GM12878 (cell line): ENCODE results near the gene IQGAP1. TPM values are rescaled to one million over a fixed set of nuclear protein-coding genes. Genes with fewer than 3 reads are reported as not detected.
"Not testable (repeated sequence)": the region's sequence is repeated elsewhere in the genome, so short reads cannot be mapped to it uniquely, and the experiment has no call there.

Experiments
- ATAC-seq: fragments of 200-7000 bp; cut with Tn5 transposase; 3 replicates; pipeline ENCODE4 v1.9.1; 2020; ENCODE audit warnings: mild to moderate bottlenecking, moderate library complexity
- BruUV-seq: library from RNA; stranded (reverse); fragments of 400-500 nt; replicated peaks from 2 replicates; lab custom pipeline; 2021; lab: Mats Ljungman, UMichigan
- CTCF ChIA-PET: fragments of 300-600 bp; sonication (Branson Sonifier 250); formaldehyde crosslinking; extraction: SDS; loops from one replicate; lab custom pipeline; 2021; ENCODE audit warnings: inconsistent platforms; lab: Yijun Ruan, JAX
- POLR2A ChIA-PET: fragments of 350-600 bp; formaldehyde crosslinking; extraction: SDS; loops from one replicate; lab custom pipeline; 2021; ENCODE audit warnings: inconsistent platforms; lab: Charles Lee
- RAD21 ChIA-PET: fragments of 300-600 bp; sonication (Branson Sonifier 250); formaldehyde crosslinking; loops from one replicate; lab custom pipeline; 2023; ENCODE audit warnings: antibody characterized with exemption; ENCODE audit not compliant: unreplicated experiment; lab: Charles Lee
- SMC1A ChIA-PET: fragments of 300-600 bp; sonication (Branson Sonifier 250); formaldehyde crosslinking; loops from one replicate; lab custom pipeline; 2023; ENCODE audit not compliant: unreplicated experiment, uncharacterized antibody; lab: Charles Lee
- DNase-seq: peaks from one replicate; pipeline ENCODE4 v3.0.0-alpha.2; 2011; ENCODE audit warnings: low read depth, low spot score
- FAIRE-seq: peaks from 3 replicates; lab custom pipeline; 2011; peaks lifted over from hg19 to GRCh38; lab: Jason Lieb, UNC
- H2AFZ ChIP-seq: 2 replicates; pipeline ENCODE4 v1.6.0; 2011; ENCODE audit warnings: low read depth, low read length, control low read depth; ENCODE audit not compliant: control insufficient read depth
- H3K27ac ChIP-seq: 2 replicates; pipeline ENCODE4 v1.5.1; 2011; ENCODE audit warnings: control low read depth; ENCODE audit not compliant: control insufficient read depth, insufficient read depth
- H3K27me3 ChIP-seq, 2 experiments: replicated peaks in 1 of 2; 2 replicates each; pipeline versions ENCODE4 v1.6.0 to v1.6.1; 2011; ENCODE audit warnings: low read length in 1 of 2; ENCODE audit not compliant: control insufficient read depth in 2 of 2, insufficient read depth in 2 of 2
- H3K36me3 ChIP-seq, 2 experiments: 2 replicates each; pipeline ENCODE4 v1.5.1; 2011; ENCODE audit warnings: low read length in 1 of 2; ENCODE audit not compliant: control insufficient read depth in 2 of 2, insufficient read depth in 2 of 2
- H3K4me1 ChIP-seq: 2 replicates; pipeline ENCODE4 v1.6.1; 2011; ENCODE audit warnings: mild to moderate bottlenecking, low read length, moderate library complexity, mixed read lengths; ENCODE audit not compliant: control insufficient read depth, insufficient read depth
- H3K4me2 ChIP-seq: 2 replicates; pipeline ENCODE4 v1.6.0; 2011; ENCODE audit warnings: control low read depth; ENCODE audit not compliant: control insufficient read depth, insufficient read depth
- H3K4me3 ChIP-seq: fragments of 200-600 bp; sonication (generic); 2 replicates; pipeline ENCODE4 v1.5.1; 2016
- H3K79me2 ChIP-seq: 2 replicates; pipeline ENCODE4 v1.6.0; 2011; ENCODE audit warnings: low read length; ENCODE audit not compliant: control insufficient read depth, insufficient read depth
- H3K9ac ChIP-seq: 2 replicates; pipeline ENCODE4 v1.8.0; 2011; ENCODE audit warnings: low read length, control low read depth, mixed read lengths; ENCODE audit not compliant: control insufficient read depth, insufficient read depth
- H3K9me3 ChIP-seq: replicated peaks from 3 replicates; pipeline ENCODE4 v1.5.1; 2011; ENCODE audit warnings: mild to moderate bottlenecking, low read length; ENCODE audit not compliant: control insufficient read depth, insufficient read depth
- H4K20me1 ChIP-seq: 2 replicates; pipeline ENCODE4 v1.6.0; 2011; ENCODE audit not compliant: control insufficient read depth, insufficient read depth
- BCL11A ChIP-seq: IDR thresholded peaks from 2 replicates; pipeline ENCODE4 v1.6.1; 2011; ENCODE audit warnings: low read depth, low read length
- CHD1 ChIP-seq: IDR thresholded peaks from 2 replicates; pipeline ENCODE4 v1.6.1; 2012; ENCODE audit warnings: low read depth, low read length, improper control_type of control experiment
- ELK1 ChIP-seq: IDR thresholded peaks from 2 replicates; pipeline ENCODE4 v1.6.1; 2012; ENCODE audit warnings: low read depth, low read length, improper control_type of control experiment
- ETV6 ChIP-seq, 2 experiments: fragments of 450-650 bp in 1 of 2; IDR thresholded peaks in 1 of 2; conservative IDR thresholded peaks in 1 of 2; 2 replicates each; pipeline ENCODE4 v1.6.1; 2014; ENCODE audit warnings: antibody characterized with exemption in 1 of 2, borderline replicate concordance in 1 of 2, low read depth in 1 of 2, mild to moderate bottlenecking in 1 of 2, moderate library complexity in 1 of 2
- JUNB ChIP-seq: IDR thresholded peaks from 2 replicates; pipeline ENCODE4 v1.6.1; 2016; ENCODE audit warnings: antibody characterized with exemption, mild to moderate bottlenecking
- PAX8 ChIP-seq: fragments of 450-650 bp; IDR thresholded peaks from 2 replicates; pipeline ENCODE4 v1.6.1; 2017; ENCODE audit warnings: mild to moderate bottlenecking, moderate library complexity
- POLR2AphosphoS5 ChIP-seq: IDR thresholded peaks from 2 replicates; pipeline ENCODE4 v1.6.1; 2011; ENCODE audit warnings: mild to moderate bottlenecking, low read length, inconsistent platforms
- RELA ChIP-seq: fragments of 450-650 bp; IDR thresholded peaks from 2 replicates; pipeline ENCODE4 v1.8.0; 2014; ENCODE audit warnings: borderline replicate concordance; ENCODE audit not compliant: partially characterized antibody
- RFX5 ChIP-seq: IDR thresholded peaks from 2 replicates; pipeline ENCODE4 v1.6.1; 2011; ENCODE audit warnings: low read depth, low read length, improper control_type of control experiment
- SREBF2 ChIP-seq: IDR thresholded peaks from 2 replicates; pipeline ENCODE4 v1.6.1; 2012; ENCODE audit warnings: mild to moderate bottlenecking, low read length
- SUPT20H ChIP-seq: IDR thresholded peaks from 2 replicates; pipeline ENCODE4 v1.6.1; 2011; ENCODE audit warnings: low read depth, mild to moderate bottlenecking, low read length, moderate library complexity, borderline replicate concordance; ENCODE audit not compliant: control insufficient read depth
- WGBS: methylation state at CpG from one replicate; pipeline ENCODE4 v1.1.6; 2016; ENCODE audit warnings: low lambda C conversion rate; ENCODE audit not compliant: insufficient replicate concordance, insufficient coverage; ENCODE audit errors: missing lambda C conversion rate; 5-methylcytosine and 5-hydroxymethylcytosine counted together
- in situ Hi-C: fragments of 300-500 bp; cut with MboI; formaldehyde crosslinking; loops from 9 replicates; pipeline ENCODE4 v1.14.3; 2018; ENCODE audit warnings: mixed read lengths
- intact Hi-C: fragments of 100-400 bp; cut with micrococcal nuclease; formaldehyde crosslinking; loops from one replicate; pipeline ENCODE4 v1.14.2; 2022; ENCODE audit not compliant: unreplicated experiment
- polyA plus RNA-seq, 11 experiments: library from polyadenylated mRNA; depleted of rRNA in 4 of 11; unstranded in 6 of 11; stranded (reverse) in 5 of 11; fragments of >200 nt; fragmentation: Nextera tagmentation in 4 of 11; fragmentation: Illumina TruSeq in 1 of 11; extraction: Ambion mirVana in 4 of 11; extraction: Trizol in 1 of 11; gene quantifications; 1 replicate in 1 of 11; 2 replicates in 10 of 11; pipeline versions ENCODE4 v1.2.1 to v1.2.3, GENCODE V29; 2011 to 2016; ENCODE audit warnings: inconsistent platforms in 2 of 11, missing spikeins in 2 of 11, low read depth in 1 of 11
- total RNA-seq, 4 experiments: library from RNA; depleted of rRNA in 3 of 4; stranded (reverse); fragments of >200 nt in 3 of 4; fragmentation: Illumina TruSeq in 1 of 4; extraction: Trizol in 1 of 4; gene quantifications; 2 replicates each; pipeline versions ENCODE4 v1.2.1 to v1.2.3, GENCODE V29; 2013 to 2021
- TF ChIP-seq, protein P1 (sequence below): fragments of 450-650 bp; IDR thresholded peaks from 2 replicates; pipeline ENCODE4 v1.6.1; 2017; ENCODE audit warnings: mild to moderate bottlenecking, moderate library complexity

The IQGAP1 gene
- total and polyA plus RNA-seq, 10 of the 15 experiments (the other 5 are each of a cell fraction or from before 2014, with no cell fraction given): 65.2 to 250 (median 112) TPM

GRCh38 chr15:90416052-90416451, 28.0 kb downstream of the IQGAP1 start:
- H3K9me3 ChIP-seq, H3K27ac ChIP-seq, CTCF ChIA-PET, H3K4me2 ChIP-seq, H3K27me3 ChIP-seq, H3K4me3 ChIP-seq, SMC1A ChIA-PET, RAD21 ChIA-PET, H4K20me1 ChIP-seq, DNase-seq, in situ Hi-C loops, H3K9ac ChIP-seq, H3K36me3 ChIP-seq, intact Hi-C loops, H2AFZ ChIP-seq, FAIRE-seq, POLR2A ChIA-PET, ATAC-seq, BruUV-seq: not testable (repeated sequence)
- peaks cover 77% of the 10 kb centered on the region for H3K79me2 ChIP-seq
- WGBS: 96% methylated on average over 5 of the region's 5 CpGs
- peaks cover 39% of the 10 kb centered on the region for H3K4me1 ChIP-seq

DNA sequence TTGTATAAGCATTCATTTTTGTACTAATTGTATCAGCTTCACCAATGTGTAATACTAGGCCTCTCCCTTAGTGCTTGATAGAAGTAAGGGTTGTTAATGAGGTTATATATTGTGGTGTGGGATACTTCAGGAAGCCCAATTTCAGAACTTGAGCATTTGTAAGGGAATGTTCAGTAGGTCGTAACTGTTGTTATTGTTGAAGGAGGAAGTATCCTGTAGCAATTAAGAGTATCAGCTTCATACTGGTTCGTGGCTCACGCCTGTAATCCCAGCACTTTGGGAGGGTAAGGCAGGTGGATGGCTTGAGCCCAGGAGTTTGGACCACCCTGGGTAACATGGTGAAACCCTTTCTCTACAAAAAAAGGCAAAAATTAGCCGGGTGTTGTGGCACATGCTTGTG, 30.6 kb downstream of the IQGAP1 start:
- intact Hi-C loops (no loop called here), in situ Hi-C loops (no loop called here)
- Histone ChIP-seq H3K36me3 (peaks cover 0 to 3% of the 10 kb centered on the region in 2 experiments; a peak in 1 of 4 replicates), H3K27ac (peak overlapping the region; percentile 73), H3K9ac (no peak overlapping the region), H3K4me1 (peaks cover 32% of the 10 kb centered on the region), H3K9me3 (no peaks in the 10 kb centered on the region; the same call in 1 of the 3 replicates), H2AFZ (no peak overlapping the region), H3K27me3 (no peaks in the 10 kb centered on the region), H3K79me2 (peaks cover 79% of the 10 kb centered on the region), H4K20me1 (no peaks in the 10 kb centered on the region; the same call in 1 of the 2 replicates), H3K4me3 (no peak overlapping the region), H3K4me2 (peak overlapping the region; percentile 57)
- no TSS peak for BruUV-seq
- RAD21 ChIA-PET: interaction anchor here (0.6 kb wide), 1 partner anchor 185 kb away, joined by 3 read pairs; the partner anchor contains the start of gene CIB1
- WGBS: 20% methylated on average over 4 of the region's 4 CpGs
- CTCF ChIA-PET: no interaction called here
- peak; percentile 13; the same call in 2 of the 3 replicates for ATAC-seq
- no peak for FAIRE-seq
- SMC1A ChIA-PET: interaction anchor here (1.0 kb wide), 1 partner anchor 22 kb away, joined by 3 read pairs; no protein-coding TSS in a partner anchor
- TF ChIP-seq ELK1 (no peak), SREBF2 (no peak), CHD1 (no peak), POLR2AphosphoS5 (no peak), JUNB (no peak), BCL11A (no peak), RFX5 (no peak), RELA (no peak), PAX8 (no peak), SUPT20H (no peak), ETV6 (conservative IDR thresholded peaks at IDR 0.05 in 1 of 2, IDR thresholded peaks at IDR 0.05 in 1 of 2; ENCODE audit: borderline replicate concordance in 1 of 2, low read depth in 1 of 2) (no peak)
- TF ChIP-seq, protein P1, sequence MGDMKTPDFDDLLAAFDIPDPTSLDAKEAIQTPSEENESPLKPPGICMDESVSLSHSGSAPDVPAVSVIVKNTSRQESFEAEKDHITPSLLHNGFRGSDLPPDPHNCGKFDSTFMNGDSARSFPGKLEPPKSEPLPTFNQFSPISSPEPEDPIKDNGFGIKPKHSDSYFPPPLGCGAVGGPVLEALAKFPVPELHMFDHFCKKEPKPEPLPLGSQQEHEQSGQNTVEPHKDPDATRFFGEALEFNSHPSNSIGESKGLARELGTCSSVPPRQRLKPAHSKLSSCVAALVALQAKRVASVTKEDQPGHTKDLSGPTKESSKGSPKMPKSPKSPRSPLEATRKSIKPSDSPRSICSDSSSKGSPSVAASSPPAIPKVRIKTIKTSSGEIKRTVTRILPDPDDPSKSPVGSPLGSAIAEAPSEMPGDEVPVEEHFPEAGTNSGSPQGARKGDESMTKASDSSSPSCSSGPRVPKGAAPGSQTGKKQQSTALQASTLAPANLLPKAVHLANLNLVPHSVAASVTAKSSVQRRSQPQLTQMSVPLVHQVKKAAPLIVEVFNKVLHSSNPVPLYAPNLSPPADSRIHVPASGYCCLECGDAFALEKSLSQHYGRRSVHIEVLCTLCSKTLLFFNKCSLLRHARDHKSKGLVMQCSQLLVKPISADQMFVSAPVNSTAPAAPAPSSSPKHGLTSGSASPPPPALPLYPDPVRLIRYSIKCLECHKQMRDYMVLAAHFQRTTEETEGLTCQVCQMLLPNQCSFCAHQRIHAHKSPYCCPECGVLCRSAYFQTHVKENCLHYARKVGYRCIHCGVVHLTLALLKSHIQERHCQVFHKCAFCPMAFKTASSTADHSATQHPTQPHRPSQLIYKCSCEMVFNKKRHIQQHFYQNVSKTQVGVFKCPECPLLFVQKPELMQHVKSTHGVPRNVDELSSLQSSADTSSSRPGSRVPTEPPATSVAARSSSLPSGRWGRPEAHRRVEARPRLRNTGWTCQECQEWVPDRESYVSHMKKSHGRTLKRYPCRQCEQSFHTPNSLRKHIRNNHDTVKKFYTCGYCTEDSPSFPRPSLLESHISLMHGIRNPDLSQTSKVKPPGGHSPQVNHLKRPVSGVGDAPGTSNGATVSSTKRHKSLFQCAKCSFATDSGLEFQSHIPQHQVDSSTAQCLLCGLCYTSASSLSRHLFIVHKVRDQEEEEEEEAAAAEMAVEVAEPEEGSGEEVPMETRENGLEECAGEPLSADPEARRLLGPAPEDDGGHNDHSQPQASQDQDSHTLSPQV: no peak
- POLR2A ChIA-PET: interaction anchor here (0.6 to 1.2 kb wide), 3 partner anchors 16 to 67 kb away, joined by 3 to 6 read pairs (median 4); partner anchors contain the start of gene ZNF774
- no peak for DNase-seq
